SK-N-SH treated with all-trans-retinoic acid at 6 μM for 48 hours (cell line): ENCODE data around the gene EPHA6.

Experiments used
- ARNTL ChIP-seq: fragments of 450-650 bp; formaldehyde crosslinking; IDR thresholded peaks from 2 replicates; pipeline ENCODE4 v1.5.0; 2020; ENCODE audit warnings: low read depth, mild to moderate bottlenecking, moderate library complexity, borderline replicate concordance
- BACH2 ChIP-seq: fragments of 250-450 bp; sonication (Bioruptor Pico); IDR thresholded peaks from 2 replicates; pipeline ENCODE4 v1.9.0; 2021; ENCODE audit warnings: mild to moderate bottlenecking, borderline replicate concordance
- CSDC2 ChIP-seq: fragments of 250-450 bp; sonication (Bioruptor Pico); IDR thresholded peaks from 2 replicates; pipeline ENCODE4 v1.5.0; 2020; ENCODE audit warnings: mild to moderate bottlenecking, moderate library complexity
- TF ChIP-seq, protein P1 (sequence below): fragments of 250-450 bp; sonication (Bioruptor Pico); IDR thresholded peaks from 2 replicates; pipeline ENCODE4 v1.5.0; 2020; ENCODE audit warnings: mild to moderate bottlenecking, moderate library complexity
- TF ChIP-seq, protein P2 (sequence below): fragments of 250-450 bp; sonication (Bioruptor Pico); IDR thresholded peaks from 2 replicates; pipeline ENCODE4 v1.5.1; 2020; ENCODE audit warnings: low read depth, mild to moderate bottlenecking, moderate library complexity

DNA sequence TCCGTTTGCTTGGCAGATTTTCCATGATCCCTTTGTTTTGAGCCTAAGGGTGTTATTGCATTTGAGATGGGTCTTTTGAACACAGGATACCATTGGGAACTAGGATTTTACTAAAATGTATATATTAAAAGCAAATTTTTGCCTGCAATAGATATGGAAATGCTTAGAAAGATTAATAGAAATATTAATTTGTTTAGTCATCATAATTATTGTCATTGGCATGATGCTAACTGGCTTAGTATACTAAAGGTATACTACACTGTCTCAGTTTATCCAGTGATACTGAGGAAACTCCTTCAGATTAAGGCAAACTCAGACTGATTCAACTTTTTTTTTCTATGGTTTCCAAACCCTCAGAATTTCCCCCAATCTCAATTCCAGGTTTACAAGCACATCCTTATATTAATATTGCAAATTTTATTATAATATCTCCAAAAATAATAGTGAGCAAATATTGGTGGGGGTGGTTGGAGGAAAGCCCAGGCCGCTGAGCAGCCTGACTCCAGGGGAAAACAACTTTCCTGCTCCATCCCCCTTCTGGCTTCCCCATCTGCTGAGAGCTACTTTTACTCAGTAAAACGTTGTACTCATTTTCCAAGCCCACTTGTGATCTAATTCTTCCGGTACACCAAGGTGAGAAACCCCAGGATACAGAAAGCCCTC is 291.7 kb downstream of the EPHA6 start:
- TF ChIP-seq BACH2 (CRISPR knock-in tag) (no peak), ARNTL (CRISPR knock-in tag) (no peak), CSDC2 (CRISPR knock-in tag) (no peak)
- TF ChIP-seq, protein P1, sequence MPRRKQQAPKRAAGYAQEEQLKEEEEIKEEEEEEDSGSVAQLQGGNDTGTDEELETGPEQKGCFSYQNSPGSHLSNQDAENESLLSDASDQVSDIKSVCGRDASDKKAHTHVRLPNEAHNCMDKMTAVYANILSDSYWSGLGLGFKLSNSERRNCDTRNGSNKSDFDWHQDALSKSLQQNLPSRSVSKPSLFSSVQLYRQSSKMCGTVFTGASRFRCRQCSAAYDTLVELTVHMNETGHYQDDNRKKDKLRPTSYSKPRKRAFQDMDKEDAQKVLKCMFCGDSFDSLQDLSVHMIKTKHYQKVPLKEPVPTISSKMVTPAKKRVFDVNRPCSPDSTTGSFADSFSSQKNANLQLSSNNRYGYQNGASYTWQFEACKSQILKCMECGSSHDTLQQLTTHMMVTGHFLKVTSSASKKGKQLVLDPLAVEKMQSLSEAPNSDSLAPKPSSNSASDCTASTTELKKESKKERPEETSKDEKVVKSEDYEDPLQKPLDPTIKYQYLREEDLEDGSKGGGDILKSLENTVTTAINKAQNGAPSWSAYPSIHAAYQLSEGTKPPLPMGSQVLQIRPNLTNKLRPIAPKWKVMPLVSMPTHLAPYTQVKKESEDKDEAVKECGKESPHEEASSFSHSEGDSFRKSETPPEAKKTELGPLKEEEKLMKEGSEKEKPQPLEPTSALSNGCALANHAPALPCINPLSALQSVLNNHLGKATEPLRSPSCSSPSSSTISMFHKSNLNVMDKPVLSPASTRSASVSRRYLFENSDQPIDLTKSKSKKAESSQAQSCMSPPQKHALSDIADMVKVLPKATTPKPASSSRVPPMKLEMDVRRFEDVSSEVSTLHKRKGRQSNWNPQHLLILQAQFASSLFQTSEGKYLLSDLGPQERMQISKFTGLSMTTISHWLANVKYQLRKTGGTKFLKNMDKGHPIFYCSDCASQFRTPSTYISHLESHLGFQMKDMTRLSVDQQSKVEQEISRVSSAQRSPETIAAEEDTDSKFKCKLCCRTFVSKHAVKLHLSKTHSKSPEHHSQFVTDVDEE (CRISPR knock-in tag), result no peak
- TF ChIP-seq, protein P2, sequence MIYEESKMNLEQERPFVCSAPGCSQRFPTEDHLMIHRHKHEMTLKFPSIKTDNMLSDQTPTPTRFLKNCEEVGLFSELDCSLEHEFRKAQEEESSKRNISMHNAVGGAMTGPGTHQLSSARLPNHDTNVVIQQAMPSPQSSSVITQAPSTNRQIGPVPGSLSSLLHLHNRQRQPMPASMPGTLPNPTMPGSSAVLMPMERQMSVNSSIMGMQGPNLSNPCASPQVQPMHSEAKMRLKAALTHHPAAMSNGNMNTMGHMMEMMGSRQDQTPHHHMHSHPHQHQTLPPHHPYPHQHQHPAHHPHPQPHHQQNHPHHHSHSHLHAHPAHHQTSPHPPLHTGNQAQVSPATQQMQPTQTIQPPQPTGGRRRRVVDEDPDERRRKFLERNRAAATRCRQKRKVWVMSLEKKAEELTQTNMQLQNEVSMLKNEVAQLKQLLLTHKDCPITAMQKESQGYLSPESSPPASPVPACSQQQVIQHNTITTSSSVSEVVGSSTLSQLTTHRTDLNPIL, result no peak
